Motor neuron (in vitro differentiated cells): Measurements from ENCODE around the gene SIK3. TPM values are rescaled to one million over a fixed set of nuclear protein-coding genes. Genes with fewer than 3 reads are reported as not detected.
"Not testable (repeated sequence)": the region's sequence is repeated elsewhere in the genome, so short reads cannot be mapped to it uniquely, and the experiment has no call there.

Source experiments
- ATAC-seq, 8 experiments: fragments of 200-7000 bp; cut with Tn5 transposase; replicated peaks in 6 of 8; 2 replicates each; pipeline ENCODE4 v1.8.0; 2021; ENCODE audit warnings: mild to moderate bottlenecking in 8 of 8, moderate library complexity in 8 of 8
- H3K27ac ChIP-seq, 2 donors: fragments of 250-450 bp; sonication (Bioruptor Pico); 2 replicates each; pipeline ENCODE4 v1.9.0; 2021; ENCODE audit warnings: antibody characterized with exemption in 2 of 2, mild to moderate bottlenecking in 2 of 2, moderate library complexity in 1 of 2
- H3K4me1 ChIP-seq, 2 donors: fragments of 250-450 bp; sonication (Bioruptor Pico); replicated peaks in 1 of 2; 2 replicates each; pipeline ENCODE4 v1.6.1; 2021; ENCODE audit warnings: antibody characterized with exemption in 2 of 2, mild to moderate bottlenecking in 2 of 2, moderate library complexity in 1 of 2
- H3K4me3 ChIP-seq, 5 donors: fragments of 250-450 bp; sonication (Bioruptor Pico); 2 replicates each; pipeline ENCODE4 v1.9.0; 2021; ENCODE audit warnings: antibody characterized with exemption in 5 of 5, mild to moderate bottlenecking in 5 of 5, moderate library complexity in 4 of 5
- WGBS, 10 experiments: fragments of 450-650 bp; shearing (Covaris generic); methylation state at CpG; one replicate each; pipeline ENCODE4 v1.0.0; 2022; 5-methylcytosine and 5-hydroxymethylcytosine counted together
- in situ Hi-C, 9 experiments: fragments of 400-800 bp; cut with MboI; loops; one replicate each; pipeline ENCODE4 v1.15.0; 2021; ENCODE audit warnings: low sequenced_read_pairs in 9 of 9, low pct_unique_long_range_greater_than_20kb in 2 of 9; ENCODE audit not compliant: unreplicated experiment in 9 of 9
- total RNA-seq, 8 experiments: library from RNA; unstranded; fragments of 300-600 nt; gene quantifications; 2 replicates each; pipeline versions ENCODE4 v1.2.3 to v1.2.4, GENCODE V29; 2022

Gene SIK3
- total RNA-seq, 8 experiments from 2014 or later: 12.7 to 34.3 (median 16.5) TPM

DNA sequence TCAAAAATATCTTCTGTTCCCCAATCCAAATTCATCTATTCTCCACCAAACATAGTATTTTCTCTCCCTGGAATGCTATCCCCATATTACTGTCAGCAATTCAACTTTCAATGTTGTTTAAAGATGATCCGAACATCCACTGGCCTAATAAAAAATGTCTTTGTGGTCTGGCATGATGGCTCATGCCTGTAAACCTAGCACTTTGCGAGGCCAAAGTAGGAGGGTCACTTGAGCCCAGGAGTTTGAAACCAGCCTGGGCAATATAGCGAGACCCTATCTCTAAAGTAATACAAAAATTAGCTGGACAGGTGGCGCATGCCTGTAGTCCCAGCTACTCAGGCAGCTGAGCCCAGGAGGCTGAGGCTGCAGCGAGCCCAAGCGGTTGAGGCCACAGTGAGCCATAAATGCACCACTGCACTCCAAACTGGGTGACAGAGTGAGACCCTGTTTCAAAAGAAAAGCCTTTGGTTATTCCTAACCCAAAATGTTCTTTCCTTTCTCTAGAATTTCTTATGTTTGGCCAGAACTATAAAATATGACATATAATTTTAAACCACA lies 29.8 kb downstream of the SIK3 start:
- no peak for ATAC-seq
- Histone ChIP-seq H3K27ac (no peak overlapping the region), H3K4me1 (no peaks in the 10 kb centered on the region), H3K4me3 (no peak overlapping the region)
- in situ Hi-C loops: no loop called here
- 75 to 100% (median 93%) methylated on average over 1 to 6 of the region's 6 CpGs for WGBS, 10 experiments

- no peak for ATAC-seq
- in situ Hi-C loops: no loop called here
- 93 to 100% (median 100%) methylated on average over 1 to 2 of the region's 2 CpGs; no CpG with 5 or more reads in 1 of the 10 experiments for WGBS, 10 experiments
- Histone ChIP-seq H3K27ac (no peak overlapping the region), H3K4me1 (no peaks in the 10 kb centered on the region), H3K4me3 (no peak overlapping the region)
Measured at GRCh38 chr11:117066959-117067358, 31.3 kb downstream of the SIK3 start.

DNA sequence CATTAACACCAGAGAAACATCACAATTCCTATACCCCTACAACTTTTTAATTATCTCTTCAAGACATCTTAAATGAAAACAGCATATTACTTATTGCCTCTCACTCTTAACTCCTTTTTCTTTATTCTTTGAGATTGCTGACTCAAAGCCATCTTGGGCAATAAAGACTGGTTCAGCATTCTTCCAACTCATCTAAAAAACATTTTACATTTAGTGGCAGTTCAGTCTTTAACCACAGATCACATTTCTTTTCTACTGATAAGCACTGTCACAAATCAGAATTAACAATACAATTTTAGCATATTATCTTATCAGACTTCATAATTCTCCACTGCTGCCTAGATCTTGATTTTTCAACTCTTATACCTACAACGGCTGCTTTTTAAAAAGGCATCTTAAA lies 34.0 kb downstream of the SIK3 start:
- Histone ChIP-seq H3K4me3 (no peak overlapping the region), H3K27ac (no peak overlapping the region), H3K4me1 (no peaks in the 10 kb centered on the region)
- ATAC-seq: no peak
- in situ Hi-C loops: no loop called here
- WGBS, 10 experiments: 0 to 100% (median 91%) methylated on average over 1 of the region's 1 CpG; no CpG with 5 or more reads in 1 of the 10 experiments

DNA sequence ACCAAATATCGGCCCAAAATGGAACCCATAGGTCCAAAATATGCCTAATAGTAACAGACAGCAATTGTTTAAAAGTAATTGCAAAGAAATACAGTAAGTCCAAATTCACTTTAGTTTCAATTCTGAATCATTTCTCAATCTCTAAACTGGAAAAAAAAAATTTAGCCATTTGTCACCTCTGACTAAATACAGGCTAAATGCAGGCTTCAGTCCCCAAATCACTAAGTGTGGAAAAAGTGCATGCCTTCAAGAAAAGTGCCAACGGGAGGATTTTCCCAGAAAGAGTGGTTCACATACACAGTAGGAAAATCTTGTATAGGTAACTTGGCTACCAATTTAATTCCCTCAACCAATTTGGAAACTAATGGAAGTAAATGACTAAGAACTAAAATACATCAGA lies 35.7 kb downstream of the SIK3 start:
- peaks cover 0 to 7% of the 10 kb centered on the region in 2 donors for H3K4me1 ChIP-seq
- no peak for ATAC-seq
- no peak overlapping the region for H3K27ac ChIP-seq
- 50 to 100% (median 94%) methylated on average over 1 to 2 of the region's 2 CpGs; no CpG with 5 or more reads in 1 of the 10 experiments for WGBS, 10 experiments
- no peak overlapping the region for H3K4me3 ChIP-seq
- in situ Hi-C loops: no loop called here

DNA sequence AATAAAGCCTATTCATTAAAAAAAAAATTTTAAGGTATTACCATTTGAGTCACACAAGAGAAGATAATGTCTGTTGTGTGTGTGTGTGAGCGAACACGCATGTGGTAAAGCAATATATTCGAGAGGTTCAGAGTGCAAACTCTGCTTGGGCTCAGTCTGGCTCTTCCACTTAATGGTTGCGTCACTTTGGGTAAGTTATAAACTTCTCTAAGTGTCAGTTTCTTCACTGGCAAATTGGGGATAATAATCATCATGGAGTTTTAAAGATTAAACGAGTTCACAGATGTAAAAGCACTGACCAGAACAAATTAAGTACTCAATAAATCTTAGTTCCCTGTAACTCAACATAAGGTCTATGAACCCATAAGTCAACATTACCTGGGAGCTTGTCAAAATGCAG lies 37.0 kb downstream of the SIK3 start:
- no peak for ATAC-seq
- H3K4me3 ChIP-seq: no peak overlapping the region
- WGBS, 10 experiments: 81 to 100% (median 94%) methylated on average over 1 to 5 of the region's 5 CpGs
- in situ Hi-C loops: no loop called here
- H3K4me1 ChIP-seq: peaks cover 0 to 7% of the 10 kb centered on the region in 2 donors
- H3K27ac ChIP-seq: no peak overlapping the region

DNA sequence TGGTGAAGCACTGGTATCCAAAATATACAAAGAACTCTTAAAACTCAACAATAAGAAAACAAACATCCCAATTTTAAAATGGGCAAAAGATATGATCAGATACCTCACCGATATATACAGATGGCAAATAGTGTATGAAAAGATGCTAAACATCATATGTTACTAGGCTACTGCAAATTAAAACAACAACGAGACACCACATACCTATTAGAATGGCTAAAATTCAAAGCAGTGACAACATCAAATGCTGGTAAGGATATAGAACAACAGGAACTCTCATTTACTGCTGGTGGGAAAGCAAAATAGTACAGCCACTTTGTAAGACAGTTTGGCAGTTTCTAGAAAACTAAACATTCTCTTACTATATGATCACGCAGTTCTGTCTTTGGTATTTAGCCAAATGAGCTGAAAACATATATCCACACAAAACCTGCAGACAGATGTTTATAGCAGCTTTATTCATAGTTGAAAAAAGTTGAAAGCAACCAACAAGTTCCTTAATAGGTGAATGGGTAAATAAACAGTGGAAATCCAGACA lies 38.5 kb downstream of the SIK3 start:
- peaks cover 0 to 7% of the 10 kb centered on the region in 2 donors for H3K4me1 ChIP-seq
- ATAC-seq: no peak
- 23 to 100% (median 86%) methylated on average over 1 to 3 of the region's 3 CpGs; no CpG with 5 or more reads in 1 of the 10 experiments for WGBS, 10 experiments
- in situ Hi-C loops: no loop called here
- H3K4me3 ChIP-seq: no peak overlapping the region
- H3K27ac ChIP-seq: no peak overlapping the region

DNA sequence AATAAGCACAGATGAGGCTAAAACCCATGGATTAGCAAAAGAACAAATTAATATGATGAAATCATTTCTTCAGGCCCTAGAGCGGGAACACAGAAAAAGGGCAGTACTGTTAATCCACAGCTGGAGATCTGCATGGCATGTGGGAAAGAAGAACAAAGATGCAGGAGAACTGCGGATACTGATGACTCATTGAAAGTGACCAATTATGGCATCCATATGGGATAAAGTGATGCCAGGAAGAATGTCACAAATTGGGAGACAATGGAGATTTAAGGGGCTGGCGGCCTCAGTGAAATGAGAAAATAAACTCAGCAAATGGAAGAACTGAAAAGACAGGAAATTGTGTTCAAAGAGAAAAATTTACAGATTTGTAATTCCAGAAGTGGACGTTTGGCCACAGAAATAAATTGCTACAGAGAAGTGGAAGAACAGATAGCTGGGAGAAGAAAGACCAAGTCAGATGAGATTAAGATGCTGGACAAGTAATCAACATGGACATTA lies 39.4 kb downstream of the SIK3 start:
- no peak overlapping the region for H3K27ac ChIP-seq
- in situ Hi-C loops: no loop called here
- no peak overlapping the region for H3K4me3 ChIP-seq

GRCh38 chr11:117057727-117058126 lies 40.5 kb downstream of the SIK3 start:
- no peak for ATAC-seq
- Histone ChIP-seq H3K4me3 (no peak overlapping the region), H3K27ac (no peak overlapping the region), H3K4me1 (peaks cover 0 to 7% of the 10 kb centered on the region in 2 donors)
- in situ Hi-C loops: no loop called here

More for the DNA sequence above, 39.4 kb downstream of the SIK3 start:
- 0 to 71% (median 48%) methylated on average over 2 to 4 of the region's 4 CpGs for WGBS, 10 experiments
- peak in 7 of 8 experiments; percentile 26 to 96 (median 58) for ATAC-seq
- H3K4me1 ChIP-seq: peaks cover 0 to 7% of the 10 kb centered on the region in 2 donors

DNA sequence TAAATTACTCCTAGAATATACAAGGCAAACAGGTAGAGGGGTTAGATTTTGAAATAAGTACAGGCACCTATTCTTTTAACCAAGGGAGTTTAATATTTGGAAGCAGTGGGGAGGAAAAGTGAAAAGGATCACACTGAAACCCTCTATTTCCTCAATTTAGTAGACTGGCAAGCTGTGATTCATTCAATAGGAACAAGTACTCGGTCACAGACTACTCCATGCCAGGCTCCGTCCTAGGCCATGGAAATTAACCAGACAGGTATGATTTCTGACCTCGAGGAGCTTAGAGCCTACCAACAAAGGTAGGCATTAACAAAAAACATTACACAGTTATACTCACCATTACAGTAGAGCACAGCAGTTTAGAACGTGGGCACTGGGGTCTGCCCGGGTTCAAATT lies 40.9 kb downstream of the SIK3 start:
- Histone ChIP-seq H3K27ac (no peak overlapping the region), H3K4me3 (no peak overlapping the region), H3K4me1 (peaks cover 0 to 7% of the 10 kb centered on the region in 2 donors)
- no peak for ATAC-seq
- in situ Hi-C loops: no loop called here
- 90 to 100% (median 97%) methylated on average over 1 to 5 of the region's 5 CpGs; no CpG with 5 or more reads in 4 of the 10 experiments for WGBS, 10 experiments

- WGBS, 10 experiments: 38 to 100% (median 86%) methylated on average over 1 to 5 of the region's 5 CpGs; no CpG with 5 or more reads in 3 of the 10 experiments
- H3K4me3 ChIP-seq: no peak overlapping the region
Measured at GRCh38 chr11:117055469-117055868, 42.8 kb downstream of the SIK3 start.

GRCh38 chr11:117054382-117054781 lies 43.8 kb downstream of the SIK3 start:
- no peak for ATAC-seq
- H3K4me1 ChIP-seq: peaks cover 0 to 7% of the 10 kb centered on the region in 2 donors
- no peak overlapping the region for H3K4me3 ChIP-seq
- in situ Hi-C loops: no loop called here
- 71 to 100% (median 89%) methylated on average over 1 of the region's 1 CpG; no CpG with 5 or more reads in 5 of the 10 experiments for WGBS, 10 experiments
- H3K27ac ChIP-seq: no peak overlapping the region

More at GRCh38 chr11:117055469-117055868, 42.8 kb downstream of the SIK3 start:
- Histone ChIP-seq H3K27ac (no peak overlapping the region), H3K4me1 (peaks cover 0 to 7% of the 10 kb centered on the region in 2 donors)
- in situ Hi-C loops: no loop called here
- no peak for ATAC-seq

GRCh38 chr11:117052196-117053149 lies 45.8 kb downstream of the SIK3 start:
- Histone ChIP-seq H3K4me1 (no peaks in the 10 kb centered on the region), H3K4me3 (no peak overlapping the region), H3K27ac (no peak overlapping the region)
- in situ Hi-C loops: no loop called here
- 50 to 100% (median 90%) methylated on average over 1 to 4 of the region's 8 CpGs for WGBS, 10 experiments
- no peak for ATAC-seq

GRCh38 chr11:117050121-117050520 lies 48.1 kb downstream of the SIK3 start:
- H3K27ac ChIP-seq, in situ Hi-C loops, H3K4me3 ChIP-seq, ATAC-seq, H3K4me1 ChIP-seq: not testable (repeated sequence)
- WGBS, 10 experiments: 50 to 100% (median 100%) methylated on average over 1 to 8 of the region's 9 CpGs; no CpG with 5 or more reads in 3 of the 10 experiments
